Immature natural killer cell (primary cell): ENCODE results near the gene JADE2. TPM values are rescaled to one million over a fixed set of nuclear protein-coding genes. Genes with fewer than 3 reads are reported as not detected.

Experiments used
- DNase-seq, 3 donors: peaks; one replicate each; pipeline ENCODE4 v3.0.0; 2022; ENCODE audit warnings: mixed read lengths in 1 of 3
- H3K27ac Mint-ChIP-seq, 6 donors: one replicate each; pipeline ENCODE4 v1.8.0; 2020; ENCODE audit warnings: mixed read lengths in 6 of 6, mild to moderate bottlenecking in 5 of 6, inconsistent platforms in 4 of 6, moderate library complexity in 3 of 6
- H3K27me3 Mint-ChIP-seq, 3 donors: one replicate each; pipeline ENCODE4 v1.8.0; 2020 to 2021; ENCODE audit warnings: low read depth in 3 of 3, mild to moderate bottlenecking in 3 of 3, mixed read lengths in 3 of 3, moderate library complexity in 3 of 3, inconsistent platforms in 1 of 3
- H3K36me3 Mint-ChIP-seq, 3 donors: one replicate each; pipeline ENCODE4 v1.8.0; 2020; ENCODE audit warnings: mixed read lengths in 3 of 3, inconsistent platforms in 2 of 3, mild to moderate bottlenecking in 2 of 3
- H3K4me1 Mint-ChIP-seq, 2 donors: one replicate each; pipeline ENCODE4 v1.8.0; 2020; ENCODE audit warnings: inconsistent platforms in 2 of 2, mild to moderate bottlenecking in 2 of 2, mixed read lengths in 2 of 2, moderate library complexity in 1 of 2
- H3K4me3 Mint-ChIP-seq, 5 donors: one replicate each; pipeline ENCODE4 v1.8.0; 2020; ENCODE audit warnings: mild to moderate bottlenecking in 5 of 5, mixed read lengths in 5 of 5, inconsistent platforms in 3 of 5, moderate library complexity in 3 of 5
- H3K9me3 Mint-ChIP-seq, 6 donors: one replicate each; pipeline ENCODE4 v1.8.0; 2020; ENCODE audit warnings: mild to moderate bottlenecking in 6 of 6, mixed read lengths in 6 of 6, inconsistent platforms in 4 of 6, moderate library complexity in 3 of 6
- polyA plus RNA-seq, 3 donors: library from polyadenylated mRNA; unstranded; fragments of 300-500 nt; fragmentation: Illumina TruSeq; gene quantifications; one replicate each; pipeline ENCODE4 v1.2.3, GENCODE V29; 2021

JADE2 gene
- polyA plus RNA-seq, 3 donors from 2014 or later, result 10.1 to 48.9 (median 23.0) TPM

- no peak for DNase-seq
- Mint-ChIP-seq H3K4me1 (peaks cover 67 to 68% of the 10 kb centered on the region in 2 donors), H3K27me3 (peaks cover 12 to 21% (median 14%) of the 10 kb centered on the region in 3 donors), H3K27ac (peak overlapping the region in 5 of 6 donors; percentile 56 to 86 (median 67)), H3K9me3 (no peaks in the 10 kb centered on the region), H3K4me3 (peak overlapping the region; percentile 9 to 99 (median 57)), H3K36me3 (no peaks in the 10 kb centered on the region)
Observed at GRCh38 chr5:134529460-134529859, 4.0 kb downstream of the JADE2 start.

DNA sequence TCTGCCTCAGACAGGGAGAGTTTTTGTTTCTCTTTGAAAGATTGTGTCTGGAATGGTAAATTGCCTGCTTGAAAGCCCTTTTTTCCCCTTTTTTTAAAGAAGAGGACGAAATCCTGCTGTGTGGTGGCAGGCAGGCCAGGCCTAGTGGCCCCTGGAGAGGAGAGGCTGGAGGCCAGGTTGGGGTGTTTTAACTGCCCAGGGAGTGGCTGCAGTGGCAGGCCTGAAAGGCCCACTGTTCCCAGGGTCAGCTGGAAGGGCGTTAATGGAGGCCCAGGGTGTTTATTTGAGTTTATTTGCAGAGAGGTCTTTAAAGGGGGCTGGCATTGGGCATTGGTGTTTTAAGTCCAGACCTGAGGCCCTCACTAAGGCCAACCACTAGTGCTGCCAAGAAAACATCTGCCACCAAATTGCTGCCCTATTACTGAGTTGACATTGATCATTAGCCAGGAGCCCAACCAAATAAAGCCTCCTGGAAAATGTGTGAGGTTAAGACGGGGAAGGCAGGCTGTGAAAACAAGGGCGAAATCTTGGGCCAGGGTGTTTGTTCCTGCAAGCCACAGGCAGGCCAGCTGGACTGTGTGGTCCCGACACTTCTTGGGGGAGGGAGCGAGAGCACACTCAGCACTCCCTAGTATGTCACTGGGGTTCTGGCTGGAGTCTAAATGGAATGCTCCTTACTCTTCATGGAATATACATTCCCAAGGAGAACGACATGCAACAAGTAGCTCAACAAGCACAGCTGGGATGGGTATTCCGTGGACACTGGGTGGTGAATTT, 5.0 kb downstream of the JADE2 start:
- H3K4me1 Mint-ChIP-seq, result peaks cover 75 to 78% of the 10 kb centered on the region in 2 donors
- no peaks in the 10 kb centered on the region for H3K36me3 Mint-ChIP-seq
- peak overlapping the region; percentile 9 to 56 (median 46) for H3K4me3 Mint-ChIP-seq
- H3K27ac Mint-ChIP-seq, result peak overlapping the region; percentile 43 to 86 (median 72)
- no peaks in the 10 kb centered on the region for H3K9me3 Mint-ChIP-seq
- H3K27me3 Mint-ChIP-seq, result peaks cover 4 to 11% (median 5%) of the 10 kb centered on the region in 3 donors
- DNase-seq, result no peak

- Mint-ChIP-seq H3K36me3 (peaks cover 2 to 7% (median 5%) of the 10 kb centered on the region in 3 donors), H3K9me3 (no peaks in the 10 kb centered on the region), H3K27me3 (peaks cover 0 to 5% (median 2%) of the 10 kb centered on the region in 3 donors), H3K4me1 (peaks cover 96 to 99% of the 10 kb centered on the region in 2 donors), H3K4me3 (peak overlapping the region in 3 of 5 donors; percentile 9 to 46 (median 38)), H3K27ac (peak overlapping the region in 3 of 6 donors; percentile 12 to 63 (median 61))
- no peak for DNase-seq
Observed at GRCh38 chr5:134533115-134533815, 7.8 kb downstream of the JADE2 start.

DNA sequence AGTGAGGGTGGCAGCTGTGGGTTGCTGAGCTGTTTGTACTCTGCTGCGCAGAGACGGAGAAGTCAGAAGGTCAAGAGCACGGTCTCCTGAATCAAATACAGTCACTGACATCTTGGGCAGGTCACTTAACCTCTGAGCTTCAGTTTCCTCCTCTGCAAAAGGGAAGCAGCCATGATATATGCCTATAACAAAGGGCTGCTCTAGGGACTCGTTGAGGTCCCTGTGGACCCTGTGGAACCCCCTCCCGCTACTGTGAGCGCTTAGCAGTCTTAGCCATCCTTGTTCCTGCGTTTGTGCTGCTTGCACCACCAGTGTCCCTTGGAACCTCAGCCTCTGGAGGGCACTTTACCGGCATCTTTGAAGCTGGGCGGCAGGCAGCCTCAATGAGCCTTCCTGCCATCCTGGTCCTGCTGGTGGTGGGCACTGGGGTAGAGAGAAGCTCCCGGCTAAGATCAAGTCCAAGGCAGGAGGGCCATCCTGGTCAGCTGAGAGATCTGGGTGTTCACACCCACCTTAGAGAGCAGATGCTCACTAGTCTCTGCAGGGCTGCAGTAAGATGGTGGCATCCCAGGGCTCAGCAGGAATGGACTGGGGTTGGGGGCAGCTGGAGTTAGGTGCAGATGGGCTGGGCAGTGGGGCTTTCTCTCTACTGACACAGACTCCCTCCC, 8.7 kb downstream of the JADE2 start:
- Mint-ChIP-seq H3K27me3 (peaks cover 0 to 5% (median 2%) of the 10 kb centered on the region in 3 donors), H3K4me1 (peaks cover 88 to 93% of the 10 kb centered on the region in 2 donors), H3K9me3 (no peaks in the 10 kb centered on the region), H3K36me3 (peaks cover 6 to 9% (median 7%) of the 10 kb centered on the region in 3 donors), H3K4me3 (peak overlapping the region in 1 of 5 donors; percentile 14), H3K27ac (peak overlapping the region in 5 of 6 donors; percentile 6 to 50 (median 31))
- DNase-seq, result no peak

GRCh38 chr5:134534726-134535110, 9.2 kb downstream of the JADE2 start:
- Mint-ChIP-seq H3K27me3 (peaks cover 0 to 5% (median 2%) of the 10 kb centered on the region in 3 donors), H3K9me3 (no peaks in the 10 kb centered on the region), H3K4me3 (peak overlapping the region in 1 of 5 donors; percentile 38), H3K36me3 (peaks cover 6 to 10% (median 9%) of the 10 kb centered on the region in 3 donors), H3K27ac (peak overlapping the region; percentile 6 to 65 (median 42)), H3K4me1 (peaks cover 83 to 88% of the 10 kb centered on the region in 2 donors)
- DNase-seq, result no peak

DNA sequence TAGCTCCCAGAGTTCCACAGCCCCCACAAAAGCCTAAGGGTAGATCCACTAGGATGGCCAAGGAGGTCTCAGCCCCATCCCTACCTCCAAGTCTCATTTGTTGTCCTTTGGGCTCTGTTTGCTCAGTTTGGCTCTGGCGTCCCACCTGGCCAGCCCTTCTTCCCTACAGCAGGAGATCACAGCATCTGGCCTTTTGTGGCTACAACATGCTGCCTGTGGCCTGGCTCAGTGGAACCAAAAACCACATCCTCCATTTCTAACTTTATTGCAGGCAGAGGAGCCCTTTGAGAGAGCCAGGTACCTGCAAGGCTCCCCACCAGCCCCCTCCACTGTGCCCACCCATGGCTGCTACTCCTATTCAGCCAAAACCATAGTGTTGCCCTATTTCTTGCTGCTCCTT, 11.4 kb downstream of the JADE2 start:
- Mint-ChIP-seq H3K36me3 (peaks cover 6 to 16% (median 13%) of the 10 kb centered on the region in 3 donors), H3K4me3 (peak overlapping the region; percentile 36 to 62 (median 51)), H3K9me3 (no peaks in the 10 kb centered on the region), H3K27me3 (peaks cover 2 to 7% (median 2%) of the 10 kb centered on the region in 3 donors), H3K4me1 (peaks cover 68% of the 10 kb centered on the region in 2 donors), H3K27ac (peak overlapping the region; percentile 64 to 87 (median 86))
- DNase-seq, result peak in 2 of 3 donors; percentile 34 to 36

DNA sequence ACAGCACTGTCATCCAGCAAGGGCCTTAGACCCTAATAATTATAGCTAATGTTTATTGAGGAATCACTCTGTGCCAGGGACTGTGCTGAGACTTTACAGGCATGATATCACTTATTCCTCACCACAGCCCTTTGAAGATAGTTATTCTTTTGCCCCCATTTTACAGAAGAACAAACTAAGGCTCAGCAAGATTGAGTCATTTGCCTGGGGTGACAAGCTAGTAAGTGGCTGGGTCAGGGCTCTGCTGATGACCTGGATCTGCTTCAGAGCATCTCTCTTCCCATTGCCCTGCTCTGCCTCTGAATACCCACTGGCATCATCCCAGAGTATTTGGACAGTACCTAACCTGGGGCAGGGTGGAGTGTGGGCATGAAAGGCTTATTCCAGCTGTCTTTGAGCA, 11.8 kb downstream of the JADE2 start:
- peaks cover 6 to 16% (median 13%) of the 10 kb centered on the region in 3 donors for H3K36me3 Mint-ChIP-seq
- H3K9me3 Mint-ChIP-seq, result no peaks in the 10 kb centered on the region
- H3K4me1 Mint-ChIP-seq, result peaks cover 63 to 66% of the 10 kb centered on the region in 2 donors
- H3K27me3 Mint-ChIP-seq, result peaks cover 2 to 7% (median 2%) of the 10 kb centered on the region in 3 donors
- H3K4me3 Mint-ChIP-seq, result peak overlapping the region in 4 of 5 donors; percentile 44 to 62 (median 51)
- H3K27ac Mint-ChIP-seq, result peak overlapping the region; percentile 64 to 87 (median 86)
- no peak for DNase-seq

DNA sequence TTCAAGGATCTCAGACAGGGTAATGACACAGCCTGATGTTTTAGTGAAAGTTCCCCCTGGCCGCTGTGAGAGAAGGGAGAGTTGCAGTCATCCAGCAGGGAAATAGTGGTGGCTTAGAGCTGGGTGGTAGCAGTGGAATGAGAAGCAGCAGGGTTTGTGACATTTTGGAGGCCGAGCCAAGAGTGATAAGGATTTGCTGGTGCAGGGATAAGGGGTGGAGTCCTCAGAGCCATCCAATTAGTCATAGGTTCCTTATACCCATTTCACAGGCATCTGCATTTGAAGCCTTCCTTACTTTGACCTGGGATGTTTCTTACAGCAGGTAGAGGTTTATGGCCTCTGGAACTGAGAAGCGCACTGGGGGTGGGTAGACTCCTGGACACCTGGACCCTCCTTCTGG, 12.8 kb downstream of the JADE2 start:
- no peak overlapping the region for H3K4me3 Mint-ChIP-seq
- no peaks in the 10 kb centered on the region for H3K9me3 Mint-ChIP-seq
- H3K27ac Mint-ChIP-seq, result peak overlapping the region in 5 of 6 donors; percentile 23 to 70 (median 40)
- DNase-seq, result no peak
- peaks cover 6 to 16% (median 13%) of the 10 kb centered on the region in 3 donors for H3K36me3 Mint-ChIP-seq
- peaks cover 2 to 7% (median 2%) of the 10 kb centered on the region in 3 donors for H3K27me3 Mint-ChIP-seq
- H3K4me1 Mint-ChIP-seq, result peaks cover 54 to 57% of the 10 kb centered on the region in 2 donors

DNA sequence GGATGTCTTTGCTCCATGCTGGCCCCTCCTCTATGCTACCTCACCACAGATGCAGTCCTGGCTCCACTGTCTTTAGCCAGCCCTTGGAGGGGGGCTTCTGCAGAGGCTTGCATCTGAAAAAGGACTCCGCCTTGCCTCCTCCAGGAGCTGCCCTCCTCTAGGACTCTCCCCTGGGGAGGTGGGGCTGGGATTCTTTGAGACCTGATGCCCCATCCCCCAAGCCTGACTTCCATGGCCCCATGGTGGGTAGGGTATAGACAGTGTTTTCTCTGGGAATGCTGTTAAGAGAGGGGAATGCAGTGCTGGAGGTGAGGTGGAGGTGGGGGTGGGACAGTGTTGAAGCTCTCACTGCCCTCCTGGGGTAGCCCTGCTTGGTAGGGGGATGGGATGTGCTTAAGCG, 14.3 kb downstream of the JADE2 start:
- H3K4me1 Mint-ChIP-seq, result peaks cover 54 to 57% of the 10 kb centered on the region in 2 donors
- H3K36me3 Mint-ChIP-seq, result peaks cover 6 to 16% (median 13%) of the 10 kb centered on the region in 3 donors
- no peaks in the 10 kb centered on the region for H3K9me3 Mint-ChIP-seq
- DNase-seq, result no peak
- H3K4me3 Mint-ChIP-seq, result no peak overlapping the region
- no peak overlapping the region for H3K27ac Mint-ChIP-seq
- H3K27me3 Mint-ChIP-seq, result peaks cover 2 to 7% (median 2%) of the 10 kb centered on the region in 3 donors

- Mint-ChIP-seq H3K36me3 (peaks cover 6 to 16% (median 13%) of the 10 kb centered on the region in 3 donors), H3K4me1 (peaks cover 54 to 57% of the 10 kb centered on the region in 2 donors)
Observed at GRCh38 chr5:134540747-134541733, 15.6 kb downstream of the JADE2 start.

GRCh38 chr5:134541736-134542376, 16.4 kb downstream of the JADE2 start:
- no peaks in the 10 kb centered on the region for H3K9me3 Mint-ChIP-seq
- peaks cover 6 to 16% (median 9%) of the 10 kb centered on the region in 3 donors for H3K36me3 Mint-ChIP-seq
- peaks cover 50 to 52% of the 10 kb centered on the region in 2 donors for H3K4me1 Mint-ChIP-seq
- peaks cover 2 to 7% (median 2%) of the 10 kb centered on the region in 3 donors for H3K27me3 Mint-ChIP-seq
- no peak for DNase-seq
- H3K4me3 Mint-ChIP-seq, result no peak overlapping the region
- no peak overlapping the region for H3K27ac Mint-ChIP-seq

More at GRCh38 chr5:134540747-134541733, 15.6 kb downstream of the JADE2 start:
- Mint-ChIP-seq H3K9me3 (no peaks in the 10 kb centered on the region), H3K27me3 (peaks cover 2 to 7% (median 2%) of the 10 kb centered on the region in 3 donors), H3K4me3 (no peak overlapping the region), H3K27ac (peak overlapping the region in 1 of 6 donors; percentile 13)
- no peak for DNase-seq
